Measurements from ENCODE around the gene PLA2G3.

- no peak for TF ChIP-seq RNF2 (IDR thresholded peaks at IDR 0.05; ENCODE audit: borderline replicate concordance, low read depth, low read length, missing control alignments, poor library complexity, severe bottlenecking)
- no peak for TF ChIP-seq CTCF (IDR thresholded peaks at IDR 0.05; ENCODE audit: control extremely low read depth in 1 of 3, insufficient read depth in 1 of 3, low read depth in 1 of 3, low read length in 3 of 3)
- no peak for TF ChIP-seq POLR2AphosphoS5 (IDR thresholded peaks at IDR 0.05; ENCODE audit: low read depth, low read length)
- TF ChIP-seq RAD21 (IDR thresholded peaks at IDR 0.05 in 1 of 2, conservative IDR thresholded peaks at IDR 0.05 in 1 of 2; ENCODE audit: low read depth in 2 of 2, low read length in 2 of 2): no peak
- TF ChIP-seq NANOG (IDR thresholded peaks at IDR 0.05; ENCODE audit: insufficient read depth, low read depth, low read length, poor library complexity, severe bottlenecking): no peak
- no peak for TF ChIP-seq RXRA (IDR thresholded peaks at IDR 0.05; ENCODE audit: insufficient read depth, low read depth, low read length)
- TF ChIP-seq EP300 (IDR thresholded peaks at IDR 0.05; ENCODE audit: borderline replicate concordance in 1 of 2, low read depth in 2 of 2, low read length in 2 of 2): no peak
- no peak for TF ChIP-seq CHD2 (IDR thresholded peaks at IDR 0.05; ENCODE audit: low read length)
- no peak for TF ChIP-seq RFX5 (IDR thresholded peaks at IDR 0.05; ENCODE audit: borderline replicate concordance, low read depth, low read length)
- no peak for TF ChIP-seq BRCA1 (IDR thresholded peaks at IDR 0.05; ENCODE audit: low read depth, low read length)
- TF ChIP-seq POLR2A (IDR thresholded peaks at IDR 0.05; ENCODE audit: control extremely low read depth in 1 of 2, low read depth in 2 of 2, low read length in 2 of 2): no peak
- no peak for TF ChIP-seq ZNF274 (IDR thresholded peaks at IDR 0.05; ENCODE audit: borderline replicate concordance, extremely low read depth, low read length)
- TF ChIP-seq EZH2 (IDR thresholded peaks at IDR 0.05; ENCODE audit: low read depth, low read length, severe bottlenecking): no peak
These were observed 3.6 kb downstream of the PLA2G3 start for GRCh38 chr22:31136711-31137110.

Data from H1 (cell line).